Bronchial epithelial cell (primary cell): Measurements from ENCODE around the gene ELF5. TPM values are rescaled to one million over a fixed set of nuclear protein-coding genes. Genes with fewer than 3 reads are reported as not detected.

ENCODE experiments used
- DNase-seq: peaks from one replicate; pipeline ENCODE4 v3.0.0-alpha.2; 2010; ENCODE audit warnings: low read depth
- FAIRE-seq: peaks from 2 replicates; lab custom pipeline; 2011; peaks lifted over from hg19 to GRCh38; lab: Jason Lieb, UNC
- H3K27me3 ChIP-seq: 2 replicates; pipeline ENCODE4 v1.5.1; 2011; ENCODE audit warnings: low read length; ENCODE audit not compliant: control insufficient read depth, insufficient read depth
- H3K36me3 ChIP-seq: 2 replicates; pipeline ENCODE4 v1.5.1; 2011; ENCODE audit warnings: low read length; ENCODE audit not compliant: control insufficient read depth, insufficient read depth
- H3K4me3 ChIP-seq: 2 replicates; pipeline ENCODE4 v1.5.1; 2011; ENCODE audit warnings: mild to moderate bottlenecking, low read depth, low read length, control low read depth
- total RNA-seq: library from RNA; depleted of rRNA; stranded (reverse); fragments of >200 nt; gene quantifications from 2 replicates; pipeline ENCODE4 v1.2.1, GENCODE V29; 2014
- TF ChIP-seq, protein P1 (sequence below): IDR thresholded peaks from 2 replicates; pipeline ENCODE4 v1.5.1; 2011; ENCODE audit warnings: mild to moderate bottlenecking, moderate library complexity, low read length, control low read depth, inconsistent platforms; ENCODE audit not compliant: insufficient read depth, severe bottlenecking

Gene ELF5
- total RNA-seq, 1 donor from 2014 or later, result 0.53 TPM

- FAIRE-seq (no peak), DNase-seq (no peak)
- Histone ChIP-seq H3K36me3 (peaks cover 3% of the 10 kb centered on the region), H3K4me3 (no peak overlapping the region), H3K27me3 (no peaks in the 10 kb centered on the region)
- TF ChIP-seq, protein P1, sequence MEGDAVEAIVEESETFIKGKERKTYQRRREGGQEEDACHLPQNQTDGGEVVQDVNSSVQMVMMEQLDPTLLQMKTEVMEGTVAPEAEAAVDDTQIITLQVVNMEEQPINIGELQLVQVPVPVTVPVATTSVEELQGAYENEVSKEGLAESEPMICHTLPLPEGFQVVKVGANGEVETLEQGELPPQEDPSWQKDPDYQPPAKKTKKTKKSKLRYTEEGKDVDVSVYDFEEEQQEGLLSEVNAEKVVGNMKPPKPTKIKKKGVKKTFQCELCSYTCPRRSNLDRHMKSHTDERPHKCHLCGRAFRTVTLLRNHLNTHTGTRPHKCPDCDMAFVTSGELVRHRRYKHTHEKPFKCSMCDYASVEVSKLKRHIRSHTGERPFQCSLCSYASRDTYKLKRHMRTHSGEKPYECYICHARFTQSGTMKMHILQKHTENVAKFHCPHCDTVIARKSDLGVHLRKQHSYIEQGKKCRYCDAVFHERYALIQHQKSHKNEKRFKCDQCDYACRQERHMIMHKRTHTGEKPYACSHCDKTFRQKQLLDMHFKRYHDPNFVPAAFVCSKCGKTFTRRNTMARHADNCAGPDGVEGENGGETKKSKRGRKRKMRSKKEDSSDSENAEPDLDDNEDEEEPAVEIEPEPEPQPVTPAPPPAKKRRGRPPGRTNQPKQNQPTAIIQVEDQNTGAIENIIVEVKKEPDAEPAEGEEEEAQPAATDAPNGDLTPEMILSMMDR, result no peak
Observed at GRCh38 chr11:34447044-34447443, 66.5 kb downstream of the ELF5 start.

- FAIRE-seq, result no peak
- peaks cover 2% of the 10 kb centered on the region for H3K36me3 ChIP-seq
- H3K27me3 ChIP-seq, result no peaks in the 10 kb centered on the region
- TF ChIP-seq, protein P1, result no peak
- DNase-seq, result no peak
- H3K4me3 ChIP-seq, result no peak overlapping the region
Observed at GRCh38 chr11:34446386-34446785, 67.2 kb downstream of the ELF5 start.

DNA sequence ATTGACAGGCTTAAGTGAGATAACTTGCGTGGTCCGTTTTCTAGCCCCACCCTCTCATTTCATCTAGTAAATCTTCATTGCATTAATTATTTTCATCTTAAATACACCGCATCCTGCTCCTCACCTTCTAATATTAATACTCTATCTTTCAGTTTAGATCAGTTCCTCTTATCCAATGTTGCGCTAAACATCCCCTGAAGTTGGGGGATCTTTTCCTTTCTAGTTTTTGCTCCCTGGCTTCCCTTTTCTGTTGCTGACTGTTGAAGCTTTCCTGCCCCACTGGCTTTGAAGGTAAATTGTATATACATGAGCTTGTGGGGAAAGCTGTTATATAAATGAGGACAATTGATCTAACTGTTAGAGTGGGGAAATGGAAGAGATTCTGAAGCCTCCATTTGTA, 67.6 kb downstream of the ELF5 start:
- Histone ChIP-seq H3K27me3 (no peaks in the 10 kb centered on the region), H3K4me3 (no peak overlapping the region), H3K36me3 (peaks cover 2% of the 10 kb centered on the region)
- DNase-seq, result no peak
- no peak for FAIRE-seq
- TF ChIP-seq, protein P1, result no peak

DNA sequence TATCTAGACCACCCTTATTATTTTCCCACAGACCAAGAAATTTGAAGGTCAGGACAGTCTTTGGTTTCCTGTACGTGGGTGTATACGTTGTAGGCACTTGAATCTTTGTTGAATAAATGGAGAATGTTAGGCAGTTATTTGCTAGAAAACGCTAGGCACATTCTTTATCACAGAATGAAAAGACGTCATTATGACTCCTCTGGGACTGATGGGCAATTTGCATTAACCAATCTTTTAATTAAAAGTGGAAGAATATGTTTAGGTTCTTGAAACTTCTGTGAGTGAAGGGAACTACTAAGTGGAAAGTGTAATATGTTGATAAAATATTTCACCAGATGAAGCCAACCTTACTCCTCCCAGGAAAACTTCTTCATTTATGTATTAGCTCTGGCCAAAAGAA, 69.2 kb downstream of the ELF5 start:
- DNase-seq (no peak), FAIRE-seq (no peak)
- TF ChIP-seq, protein P1, result no peak

DNA sequence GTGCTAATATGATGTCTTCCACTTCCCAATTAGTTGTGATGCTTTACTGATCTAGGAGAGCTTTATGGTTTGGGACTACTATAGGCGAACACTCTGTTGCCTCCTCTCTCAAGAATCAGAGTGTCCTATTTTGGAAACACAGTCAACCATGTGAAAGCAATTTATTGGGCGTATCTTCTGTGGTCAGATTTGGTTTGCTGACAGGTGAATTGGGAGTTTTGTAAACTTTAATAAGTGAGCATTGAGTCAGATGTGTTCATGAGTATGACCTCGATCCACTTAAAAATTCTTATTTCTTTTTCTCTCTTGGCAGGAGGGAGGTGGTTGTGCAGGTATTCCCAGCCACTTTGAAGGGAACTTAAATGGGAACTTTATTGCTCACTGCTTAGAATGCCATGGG, 70.5 kb downstream of the ELF5 start:
- H3K4me3 ChIP-seq, result no peak overlapping the region
- no peaks in the 10 kb centered on the region for H3K36me3 ChIP-seq
- no peak for DNase-seq
- no peaks in the 10 kb centered on the region for H3K27me3 ChIP-seq
- no peak for FAIRE-seq
- TF ChIP-seq, protein P1, result no peak

More for the DNA sequence above, 69.2 kb downstream of the ELF5 start:
- Histone ChIP-seq H3K4me3 (no peak overlapping the region), H3K27me3 (no peaks in the 10 kb centered on the region), H3K36me3 (no peaks in the 10 kb centered on the region)

GRCh38 chr11:34441814-34442213, 71.8 kb downstream of the ELF5 start:
- no peak for FAIRE-seq
- no peaks in the 10 kb centered on the region for H3K36me3 ChIP-seq
- H3K4me3 ChIP-seq, result no peak overlapping the region
- TF ChIP-seq, protein P1, result no peak
- H3K27me3 ChIP-seq, result no peaks in the 10 kb centered on the region
- DNase-seq, result no peak
